Left ventricle myocardium superior (tissue), 1 donor: Measurements from ENCODE around the gene ZCWPW2. TPM values are rescaled to one million over a fixed set of nuclear protein-coding genes. Genes with fewer than 3 reads are reported as not detected.
A peak's percentile ranks its signal among the peaks of the same experiment; 100 is the strongest.

Experiments used
- ATAC-seq: fragments of 200-7000 bp; cut with Tn5 transposase; one replicate; pipeline ENCODE4 v1.9.1; 2020; ENCODE audit warnings: mild to moderate bottlenecking, moderate library complexity
- DNase-seq: peaks from one replicate; pipeline ENCODE4 v3.0.0-alpha.2; 2020
- intact Hi-C: fragments of 100-400 bp; cut with micrococcal nuclease; formaldehyde crosslinking; loops from one replicate; pipeline ENCODE4 v1.11.0; 2022
- total RNA-seq: library from RNA; stranded (reverse); fragmentation: NEBNext Ultra II Directional; extraction: Animal tissue kit (Norgen Biotek cat#: 25700); gene quantifications from one replicate; pipeline ENCODE4 v1.2.1, GENCODE V29; 2021
- donor health status: DM: no; HTN: yes; CAD: no; lungs with severe emphysema.

Gene ZCWPW2
- total RNA-seq, 1 donor from 2014 or later = 3.1 TPM

GRCh38 chr3:28547677-28548076 is 199.2 kb downstream of the ZCWPW2 start:
- no peak for ATAC-seq
- intact Hi-C loops = no loop called here
- DNase-seq = no peak

GRCh38 chr3:28553175-28553574 is 204.7 kb downstream of the ZCWPW2 start:
- intact Hi-C loops = no loop called here
- DNase-seq (no peak), ATAC-seq (no peak)

GRCh38 chr3:28556195-28556594 is 207.7 kb downstream of the ZCWPW2 start:
- DNase-seq (no peak), ATAC-seq (no peak)
- intact Hi-C loops = no loop called here

- intact Hi-C loops = no loop called here
- ATAC-seq (no peak), DNase-seq (no peak)
Observed at GRCh38 chr3:28564211-28564610, 215.7 kb downstream of the ZCWPW2 start.

- DNase-seq (no peak), ATAC-seq (no peak)
- intact Hi-C loops = no loop called here
Observed at GRCh38 chr3:28569357-28569756, 220.8 kb downstream of the ZCWPW2 start.

- intact Hi-C loops = no loop called here
- no peak for ATAC-seq
- DNase-seq = no peak
Observed at GRCh38 chr3:28574036-28574435, 225.5 kb downstream of the ZCWPW2 start.

- ATAC-seq (peak; percentile 77), DNase-seq (peak; percentile 47)
- intact Hi-C loops = no loop called here
Observed at GRCh38 chr3:28575100-28575745, 226.7 kb downstream of the ZCWPW2 start.

Other genes starting within 250 kb of the ZCWPW2 start
- gene CMC1, start 107.1 kb upstream of the ZCWPW2 start, total RNA-seq = 35.9 TPM
- 41.4 TPM for gene AZI2, start 103 bp downstream of the ZCWPW2 start, total RNA-seq